Trophoblast cell (in vitro differentiated cells and primary cell): ENCODE measurements around the gene KCNJ6.
"Not testable (repeated sequence)": the region's sequence is repeated elsewhere in the genome, so short reads cannot be mapped to it uniquely, and the experiment has no call there.

Experiments
- DNase-seq, 2 donors: peaks; one replicate each; pipeline ENCODE4 v3.0.0-alpha.2; 2016
- H2AFZ ChIP-seq: 2 replicates; pipeline ENCODE4 v1.6.1; 2013; ENCODE audit warnings: low read length, moderate library complexity, mild to moderate bottlenecking; ENCODE audit not compliant: insufficient read depth, poor library complexity
- H2AK5ac ChIP-seq: 2 replicates; pipeline ENCODE4 v1.6.1; 2013; ENCODE audit warnings: mild to moderate bottlenecking, low read length
- H2BK120ac ChIP-seq: 2 replicates; pipeline ENCODE4 v1.6.1; 2013; ENCODE audit warnings: low read length, mild to moderate bottlenecking, moderate library complexity; ENCODE audit not compliant: insufficient read depth, poor library complexity
- H2BK12ac ChIP-seq: 2 replicates; pipeline ENCODE4 v1.6.1; 2013; ENCODE audit warnings: mild to moderate bottlenecking, low read length, moderate library complexity
- H2BK5ac ChIP-seq: 2 replicates; pipeline ENCODE4 v1.6.1; 2013; ENCODE audit warnings: low read length, low read depth, moderate library complexity, mild to moderate bottlenecking; ENCODE audit not compliant: poor library complexity
- H3K14ac ChIP-seq: 2 replicates; pipeline ENCODE4 v1.6.1; 2013; ENCODE audit warnings: mild to moderate bottlenecking, low read length
- H3K18ac ChIP-seq: 2 replicates; pipeline ENCODE4 v1.6.1; 2013; ENCODE audit warnings: mild to moderate bottlenecking, low read length
- H3K23ac ChIP-seq: 2 replicates; pipeline ENCODE4 v1.6.1; 2013; ENCODE audit warnings: low read length
- H3K27ac ChIP-seq: 2 replicates; pipeline ENCODE4 v1.5.1; 2013; ENCODE audit warnings: low read depth, mild to moderate bottlenecking, inconsistent platforms, low read length, moderate library complexity
- H3K27me3 ChIP-seq: 2 replicates; pipeline ENCODE4 v1.6.1; 2013; ENCODE audit warnings: inconsistent platforms, mild to moderate bottlenecking, low read length, moderate library complexity; ENCODE audit not compliant: insufficient read depth
- H3K36me3 ChIP-seq, 2 experiments: 1 replicate in 1 of 2; 2 replicates in 1 of 2; pipeline ENCODE4 v1.6.1; 2013; ENCODE audit warnings: low read length in 2 of 2, mild to moderate bottlenecking in 2 of 2, moderate library complexity in 1 of 2; ENCODE audit not compliant: insufficient read depth in 2 of 2, control insufficient read depth in 1 of 2
- H3K4ac ChIP-seq: 2 replicates; pipeline ENCODE4 v1.6.1; 2013; ENCODE audit warnings: low read depth, mild to moderate bottlenecking, low read length, moderate library complexity
- H3K4me1 ChIP-seq, 2 experiments: 1 replicate in 1 of 2; 2 replicates in 1 of 2; pipeline ENCODE4 v1.6.1; 2013; ENCODE audit warnings: low read length in 2 of 2, mild to moderate bottlenecking in 2 of 2, moderate library complexity in 1 of 2; ENCODE audit not compliant: insufficient read depth in 2 of 2, control insufficient read depth in 1 of 2
- H3K4me2 ChIP-seq: 2 replicates; pipeline ENCODE4 v1.6.1; 2013; ENCODE audit warnings: inconsistent platforms, mild to moderate bottlenecking, low read length, moderate library complexity
- H3K4me3 ChIP-seq: 2 replicates; pipeline ENCODE4 v1.5.1; 2013; ENCODE audit warnings: mild to moderate bottlenecking, low read depth, low read length, inconsistent platforms
- H3K79me1 ChIP-seq: one replicate; pipeline ENCODE4 v1.6.1; 2013; ENCODE audit warnings: low read length
- H3K79me2 ChIP-seq: 2 replicates; pipeline ENCODE4 v1.6.1; 2013; ENCODE audit warnings: low read length, mild to moderate bottlenecking; ENCODE audit not compliant: control insufficient read depth, insufficient read depth, poor library complexity
- H3K9ac ChIP-seq: 2 replicates; pipeline ENCODE4 v1.6.1; 2013; ENCODE audit warnings: mild to moderate bottlenecking, low read length
- H3K9me3 ChIP-seq: 2 replicates; pipeline ENCODE4 v1.6.1; 2013; ENCODE audit warnings: low read depth, mild to moderate bottlenecking, control low read depth, inconsistent platforms, low read length; ENCODE audit not compliant: insufficient read depth
- H4K12ac ChIP-seq: 2 replicates; pipeline ENCODE4 v1.6.1; 2013; ENCODE audit warnings: low read depth, mild to moderate bottlenecking, low read length, moderate library complexity
- H4K8ac ChIP-seq: 2 replicates; pipeline ENCODE4 v1.6.1; 2013; ENCODE audit warnings: low read depth, mild to moderate bottlenecking, low read length, moderate library complexity
- H4K91ac ChIP-seq: one replicate; pipeline ENCODE4 v1.6.1; 2013; ENCODE audit warnings: low read depth, mild to moderate bottlenecking, low read length, moderate library complexity
- WGBS: extraction: QIAGEN DNeasy Blood & Tissue Kit; methylation state at CpG from one replicate; pipeline ENCODE4 v1.1.7; 2013; ENCODE audit warnings: missing lambda C conversion rate; ENCODE audit not compliant: insufficient read length, insufficient coverage; ENCODE audit errors: extremely low coverage; 5-methylcytosine and 5-hydroxymethylcytosine counted together

The KCNJ6 gene

GRCh38 chr21:37588644-37589043 is 327.6 kb downstream of the KCNJ6 start:
- H2BK120ac ChIP-seq, result not testable (repeated sequence)

GRCh38 chr21:37587635-37588177 is 328.6 kb downstream of the KCNJ6 start:
- H3K27ac ChIP-seq, result no peak overlapping the region

More at GRCh38 chr21:37588644-37589043, 327.6 kb downstream of the KCNJ6 start:
- not testable (repeated sequence) for H3K36me3 ChIP-seq, H3K27me3 ChIP-seq, H4K12ac ChIP-seq, H3K23ac ChIP-seq, H3K79me2 ChIP-seq, H4K91ac ChIP-seq, H3K14ac ChIP-seq, DNase-seq, H3K18ac ChIP-seq, H3K4ac ChIP-seq, H2AK5ac ChIP-seq, H3K27ac ChIP-seq, H3K9me3 ChIP-seq, H2BK12ac ChIP-seq, H3K9ac ChIP-seq, H3K79me1 ChIP-seq, H4K8ac ChIP-seq, H3K4me1 ChIP-seq, H3K4me3 ChIP-seq, H2BK5ac ChIP-seq, H2AFZ ChIP-seq, H3K4me2 ChIP-seq
- WGBS, result no CpG with 5 or more reads among the region's 8 CpGs

GRCh38 chr21:37587203-37587602 is 329.1 kb downstream of the KCNJ6 start:
- no peaks in the 10 kb centered on the region for H3K4me1 ChIP-seq
- H3K23ac ChIP-seq, result no peak overlapping the region
- no peak overlapping the region for H3K4me2 ChIP-seq
- H3K4me3 ChIP-seq, result no peak overlapping the region
- H3K79me2 ChIP-seq, result no peaks in the 10 kb centered on the region
- H3K18ac ChIP-seq, result no peak overlapping the region
- H3K27me3 ChIP-seq, result peaks cover 2% of the 10 kb centered on the region
- no peak overlapping the region for H2AFZ ChIP-seq
- H3K9me3 ChIP-seq, result no peaks in the 10 kb centered on the region
- H2BK120ac ChIP-seq, result no peak overlapping the region
- H4K8ac ChIP-seq, result no peak overlapping the region
- WGBS, result no CpG with 5 or more reads among the region's 4 CpGs
- DNase-seq, result no peak
- H3K14ac ChIP-seq, result no peak overlapping the region
- H3K4ac ChIP-seq, result no peak overlapping the region
- no peak overlapping the region for H2BK12ac ChIP-seq
- H4K91ac ChIP-seq, result no peak overlapping the region
- H2AK5ac ChIP-seq, result no peak overlapping the region
- no peaks in the 10 kb centered on the region for H3K79me1 ChIP-seq
- no peak overlapping the region for H3K27ac ChIP-seq
- no peak overlapping the region for H4K12ac ChIP-seq
- no peak overlapping the region for H3K9ac ChIP-seq
- no peaks in the 10 kb centered on the region for H3K36me3 ChIP-seq
- H2BK5ac ChIP-seq, result no peak overlapping the region

More at GRCh38 chr21:37587635-37588177, 328.6 kb downstream of the KCNJ6 start:
- Histone ChIP-seq H2BK12ac (no peak overlapping the region), H3K4me2 (no peak overlapping the region), H3K4me3 (no peak overlapping the region), H2AK5ac (no peak overlapping the region), H4K12ac (no peak overlapping the region), H3K9ac (no peak overlapping the region), H3K36me3 (no peaks in the 10 kb centered on the region), H3K18ac (no peak overlapping the region), H3K79me1 (no peaks in the 10 kb centered on the region), H3K79me2 (no peaks in the 10 kb centered on the region), H2AFZ (no peak overlapping the region), H3K4ac (no peak overlapping the region), H2BK120ac (no peak overlapping the region), H3K4me1 (peaks cover 0 to 3% of the 10 kb centered on the region in 2 experiments), H3K23ac (no peak overlapping the region), H3K9me3 (no peaks in the 10 kb centered on the region), H3K27me3 (peaks cover 2% of the 10 kb centered on the region), H4K8ac (no peak overlapping the region), H3K14ac (no peak overlapping the region), H2BK5ac (no peak overlapping the region), H4K91ac (no peak overlapping the region)
- no peak for DNase-seq
- no CpG with 5 or more reads among the region's 5 CpGs for WGBS

GRCh38 chr21:37582590-37582989 is 333.7 kb downstream of the KCNJ6 start:
- H2BK5ac ChIP-seq, result no peak overlapping the region
- H3K4me1 ChIP-seq, result no peaks in the 10 kb centered on the region
- no peak overlapping the region for H2BK120ac ChIP-seq
- no peaks in the 10 kb centered on the region for H3K27me3 ChIP-seq
- no peak overlapping the region for H3K9ac ChIP-seq
- no peak overlapping the region for H4K12ac ChIP-seq
- peaks cover 3% of the 10 kb centered on the region for H3K9me3 ChIP-seq
- no peak overlapping the region for H4K8ac ChIP-seq
- no peak overlapping the region for H3K18ac ChIP-seq
- no peak overlapping the region for H3K4ac ChIP-seq
- H2AK5ac ChIP-seq, result no peak overlapping the region
- no peaks in the 10 kb centered on the region for H3K79me2 ChIP-seq
- no peak overlapping the region for H4K91ac ChIP-seq
- no peak overlapping the region for H3K4me2 ChIP-seq
- no peak overlapping the region for H2AFZ ChIP-seq
- no peak overlapping the region for H3K23ac ChIP-seq
- H3K36me3 ChIP-seq, result no peaks in the 10 kb centered on the region
- no peak overlapping the region for H3K14ac ChIP-seq
- no peak overlapping the region for H2BK12ac ChIP-seq
- no peaks in the 10 kb centered on the region for H3K79me1 ChIP-seq
- DNase-seq, result peak; percentile 16 to 61
- no peak overlapping the region for H3K4me3 ChIP-seq
- H3K27ac ChIP-seq, result no peak overlapping the region
- no CpG with 5 or more reads among the region's 5 CpGs for WGBS
